ENCODE results near the gene EOMES.

EOMES gene

GRCh38 chr3:27718459-27718858 lies 3.7 kb downstream of the EOMES start:
- Histone ChIP-seq H3K27me3 (replicated peaks; ENCODE audit: control insufficient read depth, insufficient read depth, low read length) (peaks cover 2% of the 10 kb centered on the region), H3K36me3 (ENCODE audit: control insufficient read depth, insufficient read depth, low read length) (no peaks in the 10 kb centered on the region), H3K4me3 (replicated peaks; ENCODE audit: low read depth, low read length) (no peak overlapping the region)
- no peak for TF ChIP-seq CTCF (IDR thresholded peaks at IDR 0.05; ENCODE audit: insufficient read depth, low read length, poor library complexity, severe bottlenecking)
- DNase-seq (ENCODE audit: extremely low read depth, insufficient read length) = no peak

GRCh38 chr3:27717200-27717852 lies 4.8 kb downstream of the EOMES start:
- no peak for TF ChIP-seq CTCF (IDR thresholded peaks at IDR 0.05; ENCODE audit: insufficient read depth, low read length, poor library complexity, severe bottlenecking)
- H3K27me3 ChIP-seq (replicated peaks; ENCODE audit: control insufficient read depth, insufficient read depth, low read length) = no peaks in the 10 kb centered on the region; the same call in none of the 2 replicates
- H3K4me3 ChIP-seq (replicated peaks; ENCODE audit: low read depth, low read length) = no peak overlapping the region
- no peak for DNase-seq (ENCODE audit: extremely low read depth, insufficient read length)
- no peaks in the 10 kb centered on the region for H3K36me3 ChIP-seq (ENCODE audit: control insufficient read depth, insufficient read depth, low read length)

- no peak for DNase-seq (ENCODE audit: extremely low read depth, insufficient read length)
- TF ChIP-seq CTCF (IDR thresholded peaks at IDR 0.05; ENCODE audit: insufficient read depth, low read length, poor library complexity, severe bottlenecking) = no peak
- no peaks in the 10 kb centered on the region; the same call in none of the 2 replicates for H3K27me3 ChIP-seq (replicated peaks; ENCODE audit: control insufficient read depth, insufficient read depth, low read length)
- H3K36me3 ChIP-seq (ENCODE audit: control insufficient read depth, insufficient read depth, low read length) = no peaks in the 10 kb centered on the region
- no peak overlapping the region for H3K4me3 ChIP-seq (replicated peaks; ENCODE audit: low read depth, low read length)
Observed at GRCh38 chr3:27716309-27716708, 5.8 kb downstream of the EOMES start.

- Histone ChIP-seq H3K4me3 (replicated peaks; ENCODE audit: low read depth, low read length) (no peak overlapping the region), H3K27me3 (replicated peaks; ENCODE audit: control insufficient read depth, insufficient read depth, low read length) (no peaks in the 10 kb centered on the region; the same call in none of the 2 replicates), H3K36me3 (ENCODE audit: control insufficient read depth, insufficient read depth, low read length) (no peaks in the 10 kb centered on the region)
- no peak for TF ChIP-seq CTCF (IDR thresholded peaks at IDR 0.05; ENCODE audit: insufficient read depth, low read length, poor library complexity, severe bottlenecking)
- no peak for DNase-seq (ENCODE audit: extremely low read depth, insufficient read length)
Observed at GRCh38 chr3:27715863-27716262, 6.3 kb downstream of the EOMES start.

GRCh38 chr3:27715454-27715806 lies 6.7 kb downstream of the EOMES start:
- no peaks in the 10 kb centered on the region; the same call in 1 of the 2 replicates for H3K27me3 ChIP-seq (replicated peaks; ENCODE audit: control insufficient read depth, insufficient read depth, low read length)
- H3K36me3 ChIP-seq (ENCODE audit: control insufficient read depth, insufficient read depth, low read length) = no peaks in the 10 kb centered on the region
- TF ChIP-seq CTCF (IDR thresholded peaks at IDR 0.05; ENCODE audit: insufficient read depth, low read length, poor library complexity, severe bottlenecking) = no peak
- no peak for DNase-seq (ENCODE audit: extremely low read depth, insufficient read length)
- H3K4me3 ChIP-seq (replicated peaks; ENCODE audit: low read depth, low read length) = no peak overlapping the region
